Neural progenitor cell (in vitro differentiated cells): ENCODE data around the gene AADACL4. TPM values are rescaled to one million over a fixed set of nuclear protein-coding genes. Genes with fewer than 3 reads are reported as not detected.

Experiments
- DNase-seq: peaks from one replicate; pipeline ENCODE4 v3.0.0-alpha.2; 2016; ENCODE audit warnings: low spot score
- H2AFZ ChIP-seq: fragments of 200-600 bp; sonication (generic); replicated peaks from 2 replicates; pipeline ENCODE4 v1.6.1; 2016; ENCODE audit warnings: antibody characterized with exemption
- H3F3A ChIP-seq: fragments of 200-600 bp; sonication (generic); 2 replicates; pipeline ENCODE4 v1.6.1; 2016; ENCODE audit warnings: antibody characterized with exemption, low read depth
- H3K27ac ChIP-seq: fragments of 200-600 bp; sonication (generic); 2 replicates; pipeline ENCODE4 v1.5.1; 2016; ENCODE audit warnings: mild to moderate bottlenecking
- H3K27me3 ChIP-seq: fragments of 200-600 bp; sonication (generic); 2 replicates; pipeline ENCODE4 v1.6.1; 2016; ENCODE audit warnings: mild to moderate bottlenecking, moderate library complexity
- H3K36me3 ChIP-seq: fragments of 200-600 bp; sonication (generic); 2 replicates; pipeline ENCODE4 v1.5.1; 2016
- H3K4me1 ChIP-seq: fragments of 200-600 bp; sonication (generic); 2 replicates; pipeline ENCODE4 v1.6.1; 2016; ENCODE audit warnings: mixed run types
- H3K4me2 ChIP-seq: fragments of 200-600 bp; sonication (generic); 2 replicates; pipeline ENCODE4 v1.6.1; 2016
- H3K4me3 ChIP-seq: fragments of 200-600 bp; sonication (generic); 2 replicates; pipeline ENCODE4 v1.5.1; 2016
- H3K79me2 ChIP-seq: fragments of 200-600 bp; sonication (generic); 2 replicates; pipeline ENCODE4 v1.6.1; 2016; ENCODE audit warnings: low read depth
- H3K9ac ChIP-seq: fragments of 200-600 bp; sonication (generic); 2 replicates; pipeline ENCODE4 v1.6.1; 2016
- H3K9me3 ChIP-seq: fragments of 200-600 bp; sonication (generic); 2 replicates; pipeline ENCODE4 v1.5.1; 2016; ENCODE audit warnings: low read depth
- H4K20me1 ChIP-seq: fragments of 200-600 bp; sonication (generic); 2 replicates; pipeline ENCODE4 v1.6.1; 2016; ENCODE audit warnings: low read depth
- H3K27ac Mint-ChIP-seq: 3 replicates; pipeline ENCODE4 v1.8.0; 2021; ENCODE audit warnings: mixed read lengths
- H3K27me3 Mint-ChIP-seq: 2 replicates; pipeline ENCODE4 v1.8.0; 2022; ENCODE audit warnings: low read depth, mild to moderate bottlenecking, inconsistent platforms, moderate library complexity, mixed read lengths; ENCODE audit not compliant: insufficient read depth
- H3K36me3 Mint-ChIP-seq: 3 replicates; pipeline ENCODE4 v1.8.0; 2021; ENCODE audit warnings: mixed read lengths
- H3K4me1 Mint-ChIP-seq: 3 replicates; pipeline ENCODE4 v1.8.0; 2021; ENCODE audit warnings: mixed read lengths
- H3K4me3 Mint-ChIP-seq: 3 replicates; pipeline ENCODE4 v1.8.0; 2021; ENCODE audit warnings: mild to moderate bottlenecking, moderate library complexity, mixed read lengths
- H3K9me3 Mint-ChIP-seq: 3 replicates; pipeline ENCODE4 v1.8.0; 2020; ENCODE audit warnings: mixed read lengths
- CTCF ChIP-seq: fragments of 200-600 bp; sonication (generic); IDR thresholded peaks from 2 replicates; pipeline ENCODE4 v1.5.1; 2017; ENCODE audit warnings: antibody characterized with exemption, mild to moderate bottlenecking
- EZH2 ChIP-seq: fragments of 200-600 bp; sonication (generic); IDR thresholded peaks from 2 replicates; pipeline ENCODE4 v1.6.1; 2017; ENCODE audit warnings: antibody characterized with exemption, mild to moderate bottlenecking, moderate library complexity
- EZH2phosphoT487 ChIP-seq: fragments of 200-600 bp; sonication (generic); IDR thresholded peaks from 2 replicates; pipeline ENCODE4 v1.6.1; 2017; ENCODE audit warnings: antibody characterized with exemption
- total RNA-seq: library from RNA; depleted of rRNA; stranded (reverse); fragments of >200 nt; gene quantifications from 2 replicates; pipeline ENCODE4 v1.2.3, GENCODE V29; 2015; ENCODE audit warnings: low replicate concordance

Gene AADACL4
- total RNA-seq, 1 donor from 2014 or later, result not detected

GRCh38 chr1:12706061-12706460, 62.2 kb downstream of the AADACL4 start:
- no peaks in the 10 kb centered on the region for H3K36me3 ChIP-seq
- H3K4me1 Mint-ChIP-seq, result no peaks in the 10 kb centered on the region
- H3K36me3 Mint-ChIP-seq, result no peaks in the 10 kb centered on the region
- no peak overlapping the region for H2AFZ ChIP-seq
- H3K4me3 ChIP-seq, result no peak overlapping the region
- peaks cover 2% of the 10 kb centered on the region for H3K9me3 Mint-ChIP-seq
- no peaks in the 10 kb centered on the region for H3K4me1 ChIP-seq
- no peaks in the 10 kb centered on the region for H3K9me3 ChIP-seq
- no peak for DNase-seq
- no peak overlapping the region for H3K9ac ChIP-seq
- H3K27ac ChIP-seq, result no peak overlapping the region
- H3K4me3 Mint-ChIP-seq, result no peak overlapping the region
- H3F3A ChIP-seq, result no peaks in the 10 kb centered on the region
- H4K20me1 ChIP-seq, result no peaks in the 10 kb centered on the region
- H3K27ac Mint-ChIP-seq, result no peak overlapping the region
- TF ChIP-seq CTCF, result no peak
- no peak for TF ChIP-seq EZH2
- TF ChIP-seq EZH2phosphoT487, result no peak
- H3K4me2 ChIP-seq, result no peak overlapping the region
- peaks cover 3% of the 10 kb centered on the region for H3K27me3 Mint-ChIP-seq
- H3K79me2 ChIP-seq, result no peaks in the 10 kb centered on the region
- no peaks in the 10 kb centered on the region for H3K27me3 ChIP-seq

DNA sequence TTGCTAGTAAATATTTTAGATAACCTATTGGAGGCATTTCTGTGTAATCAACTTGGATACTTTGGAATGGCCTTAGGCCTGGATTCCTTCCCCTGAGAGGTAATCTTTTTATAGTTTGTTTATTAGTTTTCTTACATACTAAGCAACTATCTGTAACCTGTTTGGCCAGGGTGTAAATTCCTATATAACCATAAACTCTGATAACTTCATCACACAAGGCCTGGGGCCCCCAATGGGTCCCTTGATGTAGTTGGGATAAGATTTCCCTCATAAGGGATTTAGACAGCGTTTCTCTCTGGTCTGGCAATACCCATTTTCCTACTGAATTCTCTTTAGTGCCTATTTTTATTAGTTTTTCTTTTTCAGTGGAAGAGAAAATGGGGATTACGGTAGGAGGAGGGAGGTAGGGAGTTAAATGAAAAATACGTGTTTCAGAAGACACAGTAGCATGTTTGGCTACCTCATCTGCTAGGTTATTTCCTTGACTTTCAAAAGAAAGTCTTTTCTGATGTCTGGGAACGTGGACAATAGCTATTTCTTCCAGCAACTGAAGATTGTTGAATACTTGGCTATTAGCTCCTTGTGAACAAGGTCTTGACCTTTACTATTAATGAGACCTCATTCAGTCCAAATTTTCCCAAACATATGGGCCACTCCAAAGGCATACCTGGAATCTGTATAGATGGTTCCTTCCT, 64.7 kb downstream of the AADACL4 start:
- TF ChIP-seq CTCF (no peak), EZH2 (no peak), EZH2phosphoT487 (no peak)
- Histone ChIP-seq H3K27ac (no peak overlapping the region), H4K20me1 (no peaks in the 10 kb centered on the region), H3K4me3 (no peak overlapping the region), H3K4me1 (no peaks in the 10 kb centered on the region), H3K36me3 (no peaks in the 10 kb centered on the region), H3K4me2 (no peak overlapping the region), H3K9me3 (no peaks in the 10 kb centered on the region), H3K27me3 (no peaks in the 10 kb centered on the region), H3K9ac (no peak overlapping the region), H3K79me2 (no peaks in the 10 kb centered on the region), H3F3A (no peaks in the 10 kb centered on the region), H2AFZ (no peak overlapping the region)
- DNase-seq, result no peak
- Mint-ChIP-seq H3K36me3 (no peaks in the 10 kb centered on the region), H3K4me1 (no peaks in the 10 kb centered on the region), H3K4me3 (no peak overlapping the region), H3K9me3 (no peaks in the 10 kb centered on the region), H3K27me3 (peaks cover 4% of the 10 kb centered on the region), H3K27ac (no peak overlapping the region)

- H3K9me3 Mint-ChIP-seq, result no peaks in the 10 kb centered on the region
- no peak overlapping the region for H3K27ac ChIP-seq
- no peak for TF ChIP-seq EZH2phosphoT487
- TF ChIP-seq EZH2, result no peak
- TF ChIP-seq CTCF, result no peak
Observed at GRCh38 chr1:12709091-12709491, 65.2 kb downstream of the AADACL4 start.

More at GRCh38 chr1:12709091-12709491, 65.2 kb downstream of the AADACL4 start:
- H3K4me2 ChIP-seq, result no peak overlapping the region
- no peaks in the 10 kb centered on the region for H3K79me2 ChIP-seq
- no peak overlapping the region for H3K27ac Mint-ChIP-seq
- no peaks in the 10 kb centered on the region for H3K4me1 ChIP-seq
- peaks cover 4% of the 10 kb centered on the region for H3K27me3 Mint-ChIP-seq
- H3K4me1 Mint-ChIP-seq, result no peaks in the 10 kb centered on the region
- no peaks in the 10 kb centered on the region for H3K27me3 ChIP-seq
- no peak overlapping the region for H3K4me3 ChIP-seq
- no peaks in the 10 kb centered on the region for H3K36me3 ChIP-seq
- no peaks in the 10 kb centered on the region for H4K20me1 ChIP-seq
- H3K9ac ChIP-seq, result no peak overlapping the region
- no peak overlapping the region for H3K4me3 Mint-ChIP-seq
- H2AFZ ChIP-seq, result no peak overlapping the region
- DNase-seq, result no peak
- H3K36me3 Mint-ChIP-seq, result no peaks in the 10 kb centered on the region
- no peaks in the 10 kb centered on the region for H3K9me3 ChIP-seq
- H3F3A ChIP-seq, result no peaks in the 10 kb centered on the region
